SK-MEL-5 (cell line): Measurements from ENCODE around the gene LGALS8. TPM values are rescaled to one million over a fixed set of nuclear protein-coding genes. Genes with fewer than 3 reads are reported as not detected.

ENCODE experiments used
- DNase-seq: peaks from one replicate; pipeline ENCODE4 v3.0.0-alpha.2; 2016; ENCODE audit warnings: low read depth, low spot score
- in situ Hi-C: cut with HindIII; loops from 2 replicates; pipeline ENCODE4 v1.10.0; 2016; ENCODE audit warnings: low sequenced_read_pairs, high pct_unique_total_duplicates, low pct_unique_long_range_greater_than_20kb
- total RNA-seq: library from RNA; depleted of rRNA; stranded (reverse); fragments of >200 nt; shearing (Covaris generic); gene quantifications from 2 replicates; pipeline ENCODE4 v1.2.3, GENCODE V29; 2014

LGALS8 gene
- total RNA-seq, 1 experiment from 2014 or later, result 60.4 TPM

GRCh38 chr1:236530959-236531358 is 7.2 kb downstream of the LGALS8 start:
- in situ Hi-C loops, result no loop called here

GRCh38 chr1:236532850-236533249 is 9.1 kb downstream of the LGALS8 start:
- no peak for DNase-seq
- in situ Hi-C loops, result no loop called here

More at GRCh38 chr1:236530959-236531358, 7.2 kb downstream of the LGALS8 start:
- no peak for DNase-seq

GRCh38 chr1:236534151-236534651 is 10.4 kb downstream of the LGALS8 start:
- DNase-seq, result no peak

GRCh38 chr1:236535190-236535589 is 11.4 kb downstream of the LGALS8 start:
- no peak for DNase-seq
- in situ Hi-C loops, result no loop called here

More at GRCh38 chr1:236534151-236534651, 10.4 kb downstream of the LGALS8 start:
- in situ Hi-C loops, result no loop called here

- in situ Hi-C loops, result no loop called here
- DNase-seq, result no peak
These were observed 11.9 kb downstream of the LGALS8 start for GRCh38 chr1:236535662-236536161.

- no peak for DNase-seq
- in situ Hi-C loops, result no loop called here
These were observed 12.8 kb downstream of the LGALS8 start for GRCh38 chr1:236536540-236536939.

GRCh38 chr1:236540813-236541465 is 17.2 kb downstream of the LGALS8 start:
- in situ Hi-C loops, result no loop called here
- DNase-seq, result no peak

GRCh38 chr1:236541710-236542109 is 17.9 kb downstream of the LGALS8 start:
- in situ Hi-C loops, result no loop called here
- no peak for DNase-seq

- in situ Hi-C loops, result no loop called here
- DNase-seq, result peak; percentile 10
These were observed 19.4 kb downstream of the LGALS8 start for GRCh38 chr1:236543065-236543669.

- DNase-seq, result no peak
These were observed 21.9 kb downstream of the LGALS8 start for GRCh38 chr1:236545621-236546169.

GRCh38 chr1:236548452-236548851 is 24.7 kb downstream of the LGALS8 start:
- DNase-seq, result no peak
- in situ Hi-C loops, result no loop called here

More at GRCh38 chr1:236545621-236546169, 21.9 kb downstream of the LGALS8 start:
- in situ Hi-C loops, result no loop called here

- in situ Hi-C loops, result no loop called here
These were observed 27.4 kb downstream of the LGALS8 start for GRCh38 chr1:236550961-236551851.

GRCh38 chr1:236552096-236552495 is 28.3 kb downstream of the LGALS8 start:
- no peak for DNase-seq
- in situ Hi-C loops, result no loop called here

More at GRCh38 chr1:236550961-236551851, 27.4 kb downstream of the LGALS8 start:
- DNase-seq, result no peak

- in situ Hi-C loops, result no loop called here
- no peak for DNase-seq
These were observed 29.1 kb downstream of the LGALS8 start for GRCh38 chr1:236552901-236553300.

- DNase-seq, result no peak
- in situ Hi-C loops, result no loop called here
These were observed 29.6 kb downstream of the LGALS8 start for GRCh38 chr1:236553370-236553769.

GRCh38 chr1:236556606-236557005 is 32.8 kb downstream of the LGALS8 start:
- in situ Hi-C loops, result no loop called here
- DNase-seq, result no peak

- in situ Hi-C loops, result no loop called here
- no peak for DNase-seq
These were observed 34.3 kb downstream of the LGALS8 start for GRCh38 chr1:236558081-236558480.

- in situ Hi-C loops, result no loop called here
- DNase-seq, result no peak
These were observed 35.1 kb downstream of the LGALS8 start for GRCh38 chr1:236558846-236559245.
